HG03571 (cell line): ENCODE data around the gene TMEM158.

Source experiments
- ATAC-seq: cut with Tn5 transposase; IDR thresholded peaks from one replicate; pipeline ENCODE4 v1.9.1; 2021; ENCODE audit not compliant: unreplicated experiment

The TMEM158 gene

DNA sequence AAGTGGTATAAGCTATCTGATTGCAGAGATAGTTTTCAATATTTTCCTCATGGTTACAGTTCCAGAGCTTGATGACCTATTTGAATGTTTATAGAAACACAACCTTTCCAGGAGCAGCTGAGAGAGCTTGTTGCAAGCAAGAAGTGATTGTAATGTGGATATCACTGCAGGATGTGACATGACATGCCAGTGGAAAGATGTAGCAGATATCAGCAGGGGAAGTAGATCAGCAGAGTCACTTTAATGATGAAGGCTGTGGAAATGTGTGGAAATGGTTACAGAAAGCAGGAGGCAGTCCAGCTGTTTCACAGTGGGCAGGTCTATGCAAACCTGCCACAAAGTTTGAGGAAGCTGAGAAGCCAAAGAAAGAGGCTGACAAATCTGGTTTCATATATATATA is 21.0 kb downstream of the TMEM158 start:
- no peak for ATAC-seq

DNA sequence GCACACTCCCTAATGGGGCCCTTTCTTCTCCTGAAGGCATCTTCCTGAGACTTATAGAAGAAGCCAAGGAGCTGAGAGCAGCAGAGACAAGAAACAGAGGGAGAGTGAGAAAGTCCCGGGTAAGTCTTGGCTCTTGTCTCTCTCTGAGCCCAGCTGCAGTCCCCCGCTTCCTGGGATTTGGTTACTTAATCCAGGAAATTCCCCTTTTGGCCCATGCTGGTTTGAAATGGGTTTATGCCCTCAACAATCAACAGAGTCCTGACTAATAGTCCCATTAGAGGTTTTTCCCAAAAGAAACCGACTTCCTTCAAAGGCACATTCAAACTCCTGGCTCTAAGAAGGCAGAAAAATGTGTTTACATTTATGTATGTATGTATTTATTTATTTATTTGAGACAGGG is 22.0 kb downstream of the TMEM158 start:
- no peak for ATAC-seq

DNA sequence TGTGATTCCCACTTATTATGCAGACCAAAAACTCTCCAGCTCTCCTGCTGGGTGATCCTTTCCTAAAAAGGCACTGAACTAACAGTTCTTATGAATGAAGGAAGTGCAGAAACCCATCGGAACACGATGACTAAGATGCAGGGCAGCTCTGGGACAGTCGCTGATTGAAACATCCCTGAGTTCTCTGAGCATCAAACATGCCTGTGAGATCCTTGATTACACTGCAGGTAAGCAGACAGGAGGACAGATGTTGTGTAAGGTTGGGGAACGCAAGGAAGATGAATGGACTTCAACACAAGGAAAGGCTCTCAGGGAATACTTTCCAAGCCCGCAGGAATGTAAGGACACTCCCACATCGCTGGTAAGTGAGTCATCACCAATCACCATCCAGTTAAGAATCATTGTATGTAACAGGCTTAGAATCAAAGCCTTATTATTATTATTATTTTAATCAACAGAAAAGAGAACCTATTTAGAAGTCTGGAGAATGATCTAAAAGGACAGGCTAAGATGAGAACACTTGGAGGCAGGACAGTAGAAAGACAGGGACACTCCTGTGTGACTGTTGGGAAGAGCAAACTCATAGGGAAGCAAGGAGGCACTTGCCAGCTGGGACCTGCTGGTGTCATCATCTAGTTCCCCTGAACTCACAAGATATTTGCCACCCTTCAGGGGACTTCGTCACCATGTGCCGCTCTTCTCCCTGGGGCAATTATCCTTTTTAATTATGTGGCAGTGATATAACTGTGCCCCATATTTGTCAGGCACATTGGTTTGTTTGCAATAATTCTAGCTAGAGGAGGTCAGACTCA is 26.0 kb downstream of the TMEM158 start:
- no peak for ATAC-seq

DNA sequence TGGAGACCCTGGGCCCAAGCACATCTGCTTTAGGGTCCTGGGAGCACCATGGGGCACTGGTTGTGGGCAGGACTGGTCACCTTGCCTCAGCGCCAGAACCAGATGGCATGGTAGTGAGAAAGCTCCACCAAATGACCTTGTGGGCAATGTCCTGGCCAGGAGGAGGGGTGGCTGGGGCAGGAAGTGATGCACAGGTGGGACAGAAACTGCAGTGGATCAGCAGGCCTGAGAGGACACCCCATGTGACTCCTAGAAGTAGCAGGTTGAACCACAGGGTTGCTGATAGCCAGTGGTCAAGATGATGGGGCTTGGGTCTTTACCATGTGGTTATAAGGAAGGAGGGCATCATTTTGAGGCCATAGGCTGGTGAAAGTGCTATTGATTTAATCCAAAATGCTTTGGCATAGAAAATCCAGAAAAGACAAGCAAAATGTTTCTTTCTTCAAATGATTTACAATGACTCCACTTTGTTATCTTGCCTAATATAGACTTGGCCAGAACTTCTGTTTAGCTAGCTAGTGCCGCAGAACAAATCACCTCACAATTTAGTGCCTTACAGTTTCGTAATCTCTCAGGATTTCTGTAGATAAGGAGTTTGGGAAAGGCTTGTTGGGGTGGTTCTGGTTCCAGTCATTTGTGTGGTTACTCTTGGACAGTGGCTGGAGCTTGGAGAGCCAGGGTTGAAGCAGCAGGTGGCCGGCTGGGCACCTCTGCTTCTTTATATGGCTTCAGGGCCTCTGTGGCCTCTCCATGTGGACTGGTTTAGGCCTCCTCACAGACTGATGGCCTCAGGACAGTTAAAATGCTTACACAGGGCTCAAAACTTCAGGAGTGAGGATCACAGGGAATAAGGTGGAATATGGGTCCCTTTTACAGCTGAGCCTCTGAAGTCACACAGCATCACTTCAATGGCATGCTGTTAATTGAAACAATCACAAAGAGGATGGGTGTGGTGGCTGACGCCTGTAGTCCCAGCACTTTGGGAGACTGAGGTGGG is 27.5 kb downstream of the TMEM158 start:
- ATAC-seq, result no peak

DNA sequence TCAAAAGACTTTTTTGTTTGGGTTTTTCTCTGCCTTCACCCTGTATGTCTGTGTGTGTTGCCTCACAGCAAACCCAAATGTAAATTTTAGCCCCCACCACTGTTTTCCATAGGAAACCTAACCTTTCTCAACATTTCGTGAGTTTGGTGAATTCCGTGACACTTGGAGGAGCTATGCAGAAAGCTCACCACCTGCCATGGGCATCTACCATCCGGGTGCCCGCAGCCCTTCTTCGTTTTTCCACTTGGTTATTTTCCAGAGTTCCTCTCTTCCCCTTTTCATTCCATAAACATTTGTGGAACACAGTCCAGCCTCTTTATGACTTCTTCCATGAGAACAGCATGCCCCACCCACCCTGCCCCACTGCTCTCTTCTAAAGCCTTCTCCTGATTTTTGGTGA is 31.3 kb downstream of the TMEM158 start:
- no peak for ATAC-seq

DNA sequence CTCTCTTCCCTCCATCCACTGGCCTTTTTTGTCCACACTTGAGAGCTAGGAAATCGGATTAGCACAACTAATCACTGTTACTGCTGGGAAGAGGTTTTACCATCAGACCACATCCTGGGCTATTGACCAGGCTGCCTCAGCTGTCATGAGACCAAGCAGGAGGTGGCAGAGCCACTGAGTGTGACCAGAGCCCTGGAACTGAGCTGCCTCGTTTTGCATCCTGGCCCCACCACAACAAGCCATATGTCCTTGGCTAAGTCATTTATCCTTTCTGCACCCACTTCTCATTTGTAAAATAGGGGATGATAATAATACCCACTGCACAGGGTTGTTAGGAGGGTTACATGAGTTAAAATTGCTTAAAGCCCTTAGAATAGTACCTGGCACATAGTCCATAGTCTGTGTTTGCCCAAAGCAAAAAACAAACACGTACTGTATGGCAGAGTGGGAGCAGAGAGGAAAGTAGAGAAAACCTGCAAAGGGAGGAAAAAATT is 34.1 kb downstream of the TMEM158 start:
- no peak for ATAC-seq

GRCh38 chr3:45191424-45191823 is 34.7 kb downstream of the TMEM158 start:
- ATAC-seq, result no peak

GRCh38 chr3:45188719-45189659 is 37.1 kb downstream of the TMEM158 start:
- no peak for ATAC-seq

GRCh38 chr3:45187694-45188141 is 38.4 kb downstream of the TMEM158 start:
- ATAC-seq, result no peak

GRCh38 chr3:45186871-45187270 is 39.2 kb downstream of the TMEM158 start:
- ATAC-seq, result no peak

DNA sequence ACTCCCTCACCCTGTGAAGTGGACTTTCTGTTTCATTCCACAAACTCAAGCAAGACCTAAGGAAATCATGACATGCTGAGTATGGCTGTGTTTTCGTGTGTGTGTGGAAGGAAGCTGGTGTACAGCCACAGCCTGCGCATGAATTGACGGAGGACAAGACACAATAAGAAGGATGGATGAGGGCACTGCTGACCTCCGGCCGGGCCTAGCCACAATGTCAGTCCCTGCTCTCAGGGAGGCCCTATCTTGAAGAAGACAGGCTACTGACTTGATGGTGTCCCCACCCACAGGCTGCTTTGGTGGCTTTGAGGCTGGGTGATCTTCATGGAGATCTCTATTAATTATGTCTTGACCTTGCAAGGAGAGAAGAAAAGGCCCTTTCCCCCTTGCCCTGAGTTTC is 40.6 kb downstream of the TMEM158 start:
- ATAC-seq, result no peak

GRCh38 chr3:45185052-45185451 is 41.0 kb downstream of the TMEM158 start:
- ATAC-seq, result no peak

DNA sequence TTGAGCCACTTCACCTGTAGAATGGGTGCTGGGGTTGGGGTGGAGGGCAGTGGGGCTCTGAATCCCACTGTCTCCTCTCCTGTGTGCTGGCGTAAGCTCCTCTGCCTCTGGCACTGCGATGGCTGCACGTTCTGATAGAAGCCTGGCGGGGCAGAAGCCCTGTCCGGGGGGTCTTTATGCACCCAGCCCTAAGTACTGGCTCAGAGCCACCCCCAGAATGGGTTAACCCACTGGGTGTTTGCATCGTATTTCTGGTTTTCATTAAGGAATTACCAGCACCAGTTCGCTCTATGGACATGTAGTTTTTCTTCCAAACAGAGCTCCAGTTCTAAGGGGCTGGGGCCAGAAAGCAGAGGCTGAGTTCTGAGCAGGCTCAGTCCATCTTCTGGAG is 42.2 kb downstream of the TMEM158 start:
- ATAC-seq, result no peak

GRCh38 chr3:45182915-45183871 is 42.9 kb downstream of the TMEM158 start:
- no peak for ATAC-seq

- ATAC-seq, result no peak
Observed at GRCh38 chr3:45181496-45181895, 44.6 kb downstream of the TMEM158 start.

- no peak for ATAC-seq
Observed at GRCh38 chr3:45180899-45181298, 45.2 kb downstream of the TMEM158 start.

DNA sequence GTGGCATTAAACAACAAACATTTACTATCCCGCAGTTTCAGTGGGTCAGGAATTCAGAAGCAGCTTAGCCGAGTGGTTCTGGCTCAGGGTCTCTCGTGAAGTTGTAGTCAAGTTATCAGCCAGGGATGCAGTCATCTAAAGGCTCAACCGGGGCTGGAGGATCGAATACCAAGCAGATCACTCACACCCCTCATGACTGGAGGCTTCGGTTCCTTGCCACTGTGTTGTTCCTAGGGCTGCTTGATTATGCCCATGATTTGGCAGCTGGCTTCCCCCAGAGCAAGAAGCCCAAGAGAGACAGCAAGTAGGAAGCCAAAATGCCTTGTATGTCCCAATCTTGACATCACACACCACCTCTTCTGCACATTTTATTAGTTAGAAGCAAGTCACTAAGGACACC is 46.0 kb downstream of the TMEM158 start:
- ATAC-seq, result no peak

- ATAC-seq, result no peak
Observed at GRCh38 chr3:45179163-45179562, 46.9 kb downstream of the TMEM158 start.
